Mucosa of stomach (tissue), 1 donor: Measurements from ENCODE around the gene KCNG2.

Experiments used
- H3K27me3 ChIP-seq: one replicate; pipeline ENCODE4 v1.7.0; 2013; ENCODE audit warnings: mild to moderate bottlenecking, low read length; ENCODE audit not compliant: control insufficient read depth, insufficient read depth
- H3K36me3 ChIP-seq: one replicate; pipeline ENCODE4 v1.7.0; 2013; ENCODE audit warnings: low read length; ENCODE audit not compliant: control insufficient read depth, insufficient read depth
- H3K4me1 ChIP-seq: one replicate; pipeline ENCODE4 v1.7.0; 2013; ENCODE audit warnings: mild to moderate bottlenecking, low read length; ENCODE audit not compliant: control insufficient read depth, insufficient read depth
- H3K4me3 ChIP-seq: one replicate; pipeline ENCODE4 v1.7.0; 2013; ENCODE audit warnings: low read length
- H3K9ac ChIP-seq: one replicate; pipeline ENCODE4 v1.7.0; 2013; ENCODE audit warnings: mild to moderate bottlenecking, low read length, moderate library complexity
- H3K9me3 ChIP-seq: one replicate; pipeline ENCODE4 v1.7.0; 2013; ENCODE audit warnings: mild to moderate bottlenecking, low read length, moderate library complexity; ENCODE audit not compliant: control insufficient read depth
- donor health status: Pancreatic carcinoma.

Gene KCNG2

GRCh38 chr18:79781331-79781941, 16.3 kb upstream of the KCNG2 start:
- Histone ChIP-seq H3K27me3 (peaks cover 18% of the 10 kb centered on the region), H3K4me1 (no peaks in the 10 kb centered on the region), H3K4me3 (no peak overlapping the region), H3K36me3 (no peaks in the 10 kb centered on the region), H3K9ac (no peak overlapping the region), H3K9me3 (no peaks in the 10 kb centered on the region)

- H3K27me3 ChIP-seq: peaks cover 26% of the 10 kb centered on the region
Measured at GRCh38 chr18:79782566-79783308, 15.0 kb upstream of the KCNG2 start.

GRCh38 chr18:79784071-79784913, 13.4 kb upstream of the KCNG2 start:
- Histone ChIP-seq H3K4me3 (no peak overlapping the region), H3K27me3 (peaks cover 40% of the 10 kb centered on the region), H3K9ac (no peak overlapping the region), H3K4me1 (no peaks in the 10 kb centered on the region), H3K36me3 (no peaks in the 10 kb centered on the region), H3K9me3 (no peaks in the 10 kb centered on the region)

More at GRCh38 chr18:79782566-79783308, 15.0 kb upstream of the KCNG2 start:
- no peaks in the 10 kb centered on the region for H3K4me1 ChIP-seq
- H3K9me3 ChIP-seq: no peaks in the 10 kb centered on the region
- no peak overlapping the region for H3K9ac ChIP-seq
- H3K36me3 ChIP-seq: no peaks in the 10 kb centered on the region
- no peak overlapping the region for H3K4me3 ChIP-seq

- Histone ChIP-seq H3K9me3 (no peaks in the 10 kb centered on the region), H3K4me1 (no peaks in the 10 kb centered on the region), H3K27me3 (peaks cover 46% of the 10 kb centered on the region), H3K9ac (no peak overlapping the region), H3K4me3 (no peak overlapping the region), H3K36me3 (no peaks in the 10 kb centered on the region)
Measured at GRCh38 chr18:79784965-79785770, 12.6 kb upstream of the KCNG2 start.

- no peaks in the 10 kb centered on the region for H3K4me1 ChIP-seq
- H3K4me3 ChIP-seq: no peak overlapping the region
- H3K9ac ChIP-seq: no peak overlapping the region
- no peaks in the 10 kb centered on the region for H3K9me3 ChIP-seq
- H3K36me3 ChIP-seq: no peaks in the 10 kb centered on the region
- peaks cover 52% of the 10 kb centered on the region for H3K27me3 ChIP-seq
Measured at GRCh38 chr18:79785831-79786230, 11.9 kb upstream of the KCNG2 start.

GRCh38 chr18:79786304-79786703, 11.4 kb upstream of the KCNG2 start:
- H3K36me3 ChIP-seq: no peaks in the 10 kb centered on the region
- H3K9ac ChIP-seq: no peak overlapping the region
- H3K4me1 ChIP-seq: no peaks in the 10 kb centered on the region
- H3K9me3 ChIP-seq: no peaks in the 10 kb centered on the region
- H3K4me3 ChIP-seq: no peak overlapping the region
- H3K27me3 ChIP-seq: peaks cover 56% of the 10 kb centered on the region

DNA sequence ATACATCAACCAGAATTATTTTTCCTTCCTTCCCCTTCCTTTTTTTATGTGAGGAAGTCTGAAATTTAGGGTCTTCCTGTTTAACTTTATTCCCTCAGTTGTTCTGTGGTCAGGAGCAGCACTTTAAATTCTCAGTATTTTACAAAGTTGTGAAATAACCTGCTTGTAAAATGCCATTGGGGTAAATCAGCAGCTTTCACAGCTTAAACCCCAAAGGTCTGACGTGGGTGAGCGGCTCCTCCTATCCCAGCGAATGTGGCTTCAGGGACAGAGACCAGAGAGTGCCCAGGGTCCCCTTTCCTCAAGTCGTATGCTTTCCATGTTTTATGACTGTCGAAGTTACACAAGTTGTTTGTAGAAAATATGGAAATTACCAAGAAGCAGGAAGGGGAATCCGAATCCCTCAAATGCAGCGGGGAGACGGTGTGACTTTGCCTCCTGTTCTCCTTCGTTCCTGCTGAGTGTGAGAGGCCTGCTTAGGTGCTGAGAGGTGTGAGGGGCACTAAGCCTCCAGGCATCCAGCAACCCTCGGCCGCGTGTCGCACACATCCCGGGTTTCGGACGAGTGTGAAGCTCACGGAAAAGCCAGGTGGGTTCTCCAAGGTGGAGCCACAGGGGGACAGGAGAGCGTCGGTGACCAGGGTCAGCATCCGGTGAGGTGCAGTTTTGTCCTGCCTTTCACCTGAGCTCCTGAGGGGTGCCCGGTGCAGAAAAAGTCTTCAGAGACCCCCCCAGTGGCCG, 10.8 kb upstream of the KCNG2 start:
- peaks cover 59% of the 10 kb centered on the region for H3K27me3 ChIP-seq
- no peaks in the 10 kb centered on the region for H3K9me3 ChIP-seq
- no peaks in the 10 kb centered on the region for H3K36me3 ChIP-seq
- H3K4me1 ChIP-seq: no peaks in the 10 kb centered on the region
- H3K9ac ChIP-seq: no peak overlapping the region
- H3K4me3 ChIP-seq: no peak overlapping the region

- H3K9me3 ChIP-seq: no peaks in the 10 kb centered on the region
- H3K36me3 ChIP-seq: no peaks in the 10 kb centered on the region
- peaks cover 59% of the 10 kb centered on the region for H3K27me3 ChIP-seq
- H3K9ac ChIP-seq: no peak overlapping the region
- no peaks in the 10 kb centered on the region for H3K4me1 ChIP-seq
- H3K4me3 ChIP-seq: no peak overlapping the region
Measured at GRCh38 chr18:79787527-79787864, 10.2 kb upstream of the KCNG2 start.

- Histone ChIP-seq H3K36me3 (no peaks in the 10 kb centered on the region), H3K9me3 (no peaks in the 10 kb centered on the region), H3K4me1 (no peaks in the 10 kb centered on the region), H3K27me3 (peaks cover 59% of the 10 kb centered on the region), H3K4me3 (no peak overlapping the region), H3K9ac (no peak overlapping the region)
Measured at GRCh38 chr18:79787865-79788733, 9.6 kb upstream of the KCNG2 start.

GRCh38 chr18:79788734-79789085, 9.0 kb upstream of the KCNG2 start:
- no peak overlapping the region for H3K4me3 ChIP-seq
- H3K4me1 ChIP-seq: no peaks in the 10 kb centered on the region
- H3K9me3 ChIP-seq: no peaks in the 10 kb centered on the region
- H3K27me3 ChIP-seq: peaks cover 59% of the 10 kb centered on the region
- no peak overlapping the region for H3K9ac ChIP-seq
- H3K36me3 ChIP-seq: no peaks in the 10 kb centered on the region
